PC-3 (cell line): Measurements from ENCODE around the gene CEBPZ.

Experiments
- EZH2 ChIP-seq: fragments of 300-600 bp; sonication (generic); IDR thresholded peaks from one replicate; pipeline ENCODE4 v1.6.1; 2017; ENCODE audit warnings: antibody characterized with exemption, mild to moderate bottlenecking, low read length; ENCODE audit not compliant: unreplicated experiment
- EZH2phosphoT487 ChIP-seq: fragments of 300-600 bp; sonication (generic); IDR thresholded peaks from 2 replicates; pipeline ENCODE4 v1.6.1; 2018; ENCODE audit warnings: mild to moderate bottlenecking, antibody characterized with exemption, low read length, borderline replicate concordance
- TF ChIP-seq, protein P1 (sequence below): fragments of 300-600 bp; sonication (generic); conservative IDR thresholded peaks from 2 replicates; pipeline ENCODE4 v1.5.1; 2017; ENCODE audit warnings: antibody characterized with exemption, low read depth, mild to moderate bottlenecking, low read length

DNA sequence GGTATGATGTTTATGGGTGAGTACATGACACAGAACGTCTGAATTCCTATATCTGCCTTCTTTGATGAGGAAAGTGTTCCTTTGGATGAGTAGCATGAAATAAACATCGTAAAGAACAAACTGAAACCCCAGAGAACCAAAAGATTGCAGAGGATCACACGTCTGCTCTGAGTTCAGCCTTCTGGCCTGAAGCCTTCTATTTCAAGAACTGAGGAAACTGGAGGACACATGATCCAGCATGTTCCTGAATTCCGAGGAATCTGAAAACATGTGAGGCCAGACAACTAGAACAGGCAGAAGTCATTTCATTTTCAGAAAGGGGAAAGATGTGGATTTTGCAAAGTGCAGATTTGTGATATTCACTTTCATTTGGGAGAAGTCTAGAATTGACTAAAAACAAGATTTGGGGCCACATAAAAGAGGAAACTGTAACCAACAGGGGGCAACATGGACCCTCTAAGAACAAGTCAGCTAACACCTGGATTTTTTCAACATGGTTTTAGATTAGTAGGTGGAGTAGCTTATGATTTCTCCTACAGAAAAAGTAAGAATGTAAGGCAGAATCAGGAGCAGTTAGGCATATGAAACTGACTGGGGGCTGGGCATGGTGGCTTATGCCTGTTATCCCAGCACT lies 51.3 kb downstream of the CEBPZ start:
- TF ChIP-seq, protein P1, sequence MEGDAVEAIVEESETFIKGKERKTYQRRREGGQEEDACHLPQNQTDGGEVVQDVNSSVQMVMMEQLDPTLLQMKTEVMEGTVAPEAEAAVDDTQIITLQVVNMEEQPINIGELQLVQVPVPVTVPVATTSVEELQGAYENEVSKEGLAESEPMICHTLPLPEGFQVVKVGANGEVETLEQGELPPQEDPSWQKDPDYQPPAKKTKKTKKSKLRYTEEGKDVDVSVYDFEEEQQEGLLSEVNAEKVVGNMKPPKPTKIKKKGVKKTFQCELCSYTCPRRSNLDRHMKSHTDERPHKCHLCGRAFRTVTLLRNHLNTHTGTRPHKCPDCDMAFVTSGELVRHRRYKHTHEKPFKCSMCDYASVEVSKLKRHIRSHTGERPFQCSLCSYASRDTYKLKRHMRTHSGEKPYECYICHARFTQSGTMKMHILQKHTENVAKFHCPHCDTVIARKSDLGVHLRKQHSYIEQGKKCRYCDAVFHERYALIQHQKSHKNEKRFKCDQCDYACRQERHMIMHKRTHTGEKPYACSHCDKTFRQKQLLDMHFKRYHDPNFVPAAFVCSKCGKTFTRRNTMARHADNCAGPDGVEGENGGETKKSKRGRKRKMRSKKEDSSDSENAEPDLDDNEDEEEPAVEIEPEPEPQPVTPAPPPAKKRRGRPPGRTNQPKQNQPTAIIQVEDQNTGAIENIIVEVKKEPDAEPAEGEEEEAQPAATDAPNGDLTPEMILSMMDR: no peak
- TF ChIP-seq EZH2: no peak
- TF ChIP-seq EZH2phosphoT487: no peak
